Stimulated activated effector memory CD8-positive, alpha-beta T cell treated with anti-CD3 and anti-CD28 coated beads, Interleukin-12 subunit alpha, Interleukin-12 subunit beta, amount 100 ng/mL, for 72 hours (primary cell): Measurements from ENCODE around the gene UGT1A8.
A peak's percentile ranks its signal among the peaks of the same experiment; 100 is the strongest.
"Not testable (repeated sequence)": the region's sequence is repeated elsewhere in the genome, so short reads cannot be mapped to it uniquely, and the experiment has no call there.

Experiments used
- ATAC-seq: fragments of 150-1000 bp; cut with Tn5 transposase; 2 replicates; pipeline ENCODE4 v1.10.0; 2021
- DNase-seq, 2 donors: peaks; one replicate each; pipeline ENCODE4 v3.0.0; 2021 to 2022; ENCODE audit warnings: low spot score in 2 of 2
- H3K27ac Mint-ChIP-seq: one replicate; pipeline ENCODE4 v1.8.0; 2022; ENCODE audit warnings: mild to moderate bottlenecking, mixed read lengths
- H3K36me3 Mint-ChIP-seq: one replicate; pipeline ENCODE4 v1.8.0; 2022; ENCODE audit warnings: mild to moderate bottlenecking, mixed read lengths
- H3K4me1 Mint-ChIP-seq: one replicate; pipeline ENCODE4 v1.8.0; 2022; ENCODE audit warnings: mixed read lengths
- H3K4me3 Mint-ChIP-seq: one replicate; pipeline ENCODE4 v1.8.0; 2022; ENCODE audit warnings: mild to moderate bottlenecking, mixed read lengths
- H3K9me3 Mint-ChIP-seq: one replicate; pipeline ENCODE4 v1.8.0; 2022; ENCODE audit warnings: mixed read lengths

UGT1A8 gene

DNA sequence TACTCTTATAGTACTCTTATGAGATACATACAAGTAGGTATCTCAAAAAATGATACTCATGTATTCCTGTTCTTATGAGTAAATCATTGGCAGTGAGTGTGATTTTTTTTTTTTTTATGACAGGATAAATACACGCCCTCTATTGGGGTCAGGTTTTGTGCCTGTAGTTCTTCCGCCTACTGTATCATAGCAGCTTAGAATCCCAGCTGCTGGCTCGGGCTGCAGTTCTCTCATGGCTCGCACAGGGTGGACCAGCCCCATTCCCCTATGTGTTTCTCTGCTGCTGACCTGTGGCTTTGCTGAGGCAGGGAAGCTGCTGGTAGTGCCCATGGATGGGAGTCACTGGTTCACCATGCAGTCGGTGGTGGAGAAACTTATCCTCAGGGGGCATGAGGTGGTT is at the start of gene UGT1A8:
TSS of gene UGT1A8 (plus strand) at position 158 of the 400 bp plus-strand sequence. CDS start at position 233, 75 bp downstream.
- not testable (repeated sequence) for ATAC-seq, H3K4me1 Mint-ChIP-seq, H3K9me3 Mint-ChIP-seq, H3K27ac Mint-ChIP-seq, DNase-seq, H3K4me3 Mint-ChIP-seq, H3K36me3 Mint-ChIP-seq

- ATAC-seq (no peak), DNase-seq (no peak)
- Mint-ChIP-seq H3K27ac (no peak overlapping the region), H3K9me3 (no peaks in the 10 kb centered on the region), H3K36me3 (no peaks in the 10 kb centered on the region), H3K4me1 (no peaks in the 10 kb centered on the region), H3K4me3 (no peak overlapping the region)
These were observed 46.4 kb upstream of the UGT1A8 start for GRCh38 chr2:233571001-233571400.

- H3K27ac Mint-ChIP-seq, result no peak overlapping the region
These were observed 46.0 kb upstream of the UGT1A8 start for GRCh38 chr2:233571462-233571861.

GRCh38 chr2:233572468-233572867 is 45.0 kb upstream of the UGT1A8 start:
- H3K27ac Mint-ChIP-seq, result peak overlapping the region; percentile 70
- DNase-seq (no peak), ATAC-seq (no peak)
- no peaks in the 10 kb centered on the region for H3K9me3 Mint-ChIP-seq
- H3K4me1 Mint-ChIP-seq, result no peaks in the 10 kb centered on the region
- H3K36me3 Mint-ChIP-seq, result no peaks in the 10 kb centered on the region
- no peak overlapping the region for H3K4me3 Mint-ChIP-seq

More at GRCh38 chr2:233571462-233571861, 46.0 kb upstream of the UGT1A8 start:
- Mint-ChIP-seq H3K9me3 (no peaks in the 10 kb centered on the region), H3K4me3 (no peak overlapping the region), H3K4me1 (no peaks in the 10 kb centered on the region), H3K36me3 (no peaks in the 10 kb centered on the region)
- no peak for DNase-seq
- no peak for ATAC-seq

- not testable (repeated sequence) for ATAC-seq, H3K36me3 Mint-ChIP-seq, DNase-seq, H3K9me3 Mint-ChIP-seq, H3K4me1 Mint-ChIP-seq, H3K27ac Mint-ChIP-seq, H3K4me3 Mint-ChIP-seq
These were observed 40.1 kb upstream of the UGT1A8 start for GRCh38 chr2:233577341-233577740.

GRCh38 chr2:233583217-233583965 is 34.0 kb upstream of the UGT1A8 start:
- not testable (repeated sequence) for ATAC-seq, DNase-seq, H3K36me3 Mint-ChIP-seq, H3K9me3 Mint-ChIP-seq, H3K4me3 Mint-ChIP-seq, H3K4me1 Mint-ChIP-seq, H3K27ac Mint-ChIP-seq

- H3K27ac Mint-ChIP-seq, result no peak overlapping the region
- ATAC-seq, result no peak
- H3K9me3 Mint-ChIP-seq, result no peaks in the 10 kb centered on the region
- DNase-seq, result no peak
- H3K36me3 Mint-ChIP-seq, result no peaks in the 10 kb centered on the region
- no peaks in the 10 kb centered on the region for H3K4me1 Mint-ChIP-seq
- H3K4me3 Mint-ChIP-seq, result no peak overlapping the region
These were observed 33.2 kb upstream of the UGT1A8 start for GRCh38 chr2:233584210-233584609.

DNA sequence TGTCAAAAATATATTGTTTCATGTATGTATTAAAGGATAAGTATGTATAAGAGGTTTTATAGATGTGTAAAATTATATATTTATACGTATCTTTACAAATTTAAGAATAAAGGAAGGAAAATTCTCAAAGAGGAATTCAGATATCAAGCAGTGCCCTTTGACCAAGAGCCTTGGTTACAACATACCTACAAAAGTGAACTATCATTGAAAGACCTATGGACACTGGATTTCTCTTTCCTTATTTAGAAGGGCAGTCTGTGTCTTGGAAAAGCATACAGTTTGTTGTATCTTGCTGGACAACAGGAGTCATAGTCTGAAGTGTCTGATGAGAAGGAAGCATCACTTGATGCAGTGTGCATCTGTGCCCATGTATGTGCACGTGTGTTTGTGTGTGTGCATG is 29.0 kb upstream of the UGT1A8 start:
- Mint-ChIP-seq H3K9me3 (no peaks in the 10 kb centered on the region), H3K27ac (no peak overlapping the region), H3K36me3 (no peaks in the 10 kb centered on the region), H3K4me1 (no peaks in the 10 kb centered on the region), H3K4me3 (no peak overlapping the region)
- ATAC-seq (no peak), DNase-seq (no peak)

- not testable (repeated sequence) for H3K4me1 Mint-ChIP-seq, H3K36me3 Mint-ChIP-seq, DNase-seq, H3K27ac Mint-ChIP-seq, ATAC-seq, H3K4me3 Mint-ChIP-seq, H3K9me3 Mint-ChIP-seq
These were observed 24.7 kb upstream of the UGT1A8 start for GRCh38 chr2:233592706-233593105.

- no peaks in the 10 kb centered on the region for H3K9me3 Mint-ChIP-seq
- no peak for DNase-seq
- no peak overlapping the region for H3K27ac Mint-ChIP-seq
These were observed 24.2 kb upstream of the UGT1A8 start for GRCh38 chr2:233593201-233593600.

GRCh38 chr2:233597522-233597921 is 19.9 kb upstream of the UGT1A8 start:
- no peaks in the 10 kb centered on the region for H3K9me3 Mint-ChIP-seq
- peaks cover 7% of the 10 kb centered on the region for H3K4me1 Mint-ChIP-seq
- no peaks in the 10 kb centered on the region for H3K36me3 Mint-ChIP-seq
- no peak overlapping the region for H3K4me3 Mint-ChIP-seq
- no peak overlapping the region for H3K27ac Mint-ChIP-seq
- ATAC-seq (no peak), DNase-seq (no peak)

More at GRCh38 chr2:233593201-233593600, 24.2 kb upstream of the UGT1A8 start:
- ATAC-seq, result peak; percentile 62
- Mint-ChIP-seq H3K36me3 (no peaks in the 10 kb centered on the region), H3K4me3 (no peak overlapping the region), H3K4me1 (peaks cover 7% of the 10 kb centered on the region)

DNA sequence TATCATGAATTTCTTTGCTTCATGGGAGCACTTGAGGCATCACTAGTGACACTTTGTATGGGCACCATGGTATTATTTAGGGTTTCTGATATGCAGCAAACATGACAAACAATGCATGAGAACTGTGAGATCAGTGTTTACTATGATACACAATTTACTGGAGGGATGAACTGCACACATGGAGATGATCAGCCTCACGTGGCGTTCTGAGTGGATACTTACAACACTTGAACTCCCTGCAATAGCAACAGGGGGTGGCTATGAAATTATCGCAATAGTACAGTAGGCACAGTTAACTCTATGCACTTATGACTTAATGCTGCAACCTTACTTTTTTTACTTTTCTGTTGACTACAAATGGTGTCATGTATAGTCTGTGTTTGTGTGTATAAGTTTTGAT is 18.5 kb upstream of the UGT1A8 start:
- no peak for DNase-seq

GRCh38 chr2:233600386-233600785 is 17.0 kb upstream of the UGT1A8 start:
- Mint-ChIP-seq H3K4me1 (no peaks in the 10 kb centered on the region), H3K9me3 (no peaks in the 10 kb centered on the region), H3K36me3 (no peaks in the 10 kb centered on the region), H3K27ac (no peak overlapping the region), H3K4me3 (no peak overlapping the region)
- ATAC-seq (no peak), DNase-seq (no peak)

More for the DNA sequence above, 18.5 kb upstream of the UGT1A8 start:
- Mint-ChIP-seq H3K27ac (no peak overlapping the region), H3K4me1 (peaks cover 4% of the 10 kb centered on the region), H3K36me3 (no peaks in the 10 kb centered on the region), H3K4me3 (no peak overlapping the region), H3K9me3 (no peaks in the 10 kb centered on the region)
- no peak for ATAC-seq

GRCh38 chr2:233602076-233602475 is 15.4 kb upstream of the UGT1A8 start:
- Mint-ChIP-seq H3K27ac (no peak overlapping the region), H3K4me3 (no peak overlapping the region), H3K4me1 (no peaks in the 10 kb centered on the region), H3K36me3 (no peaks in the 10 kb centered on the region), H3K9me3 (peaks cover 2% of the 10 kb centered on the region)
- no peak for ATAC-seq
- no peak for DNase-seq

DNA sequence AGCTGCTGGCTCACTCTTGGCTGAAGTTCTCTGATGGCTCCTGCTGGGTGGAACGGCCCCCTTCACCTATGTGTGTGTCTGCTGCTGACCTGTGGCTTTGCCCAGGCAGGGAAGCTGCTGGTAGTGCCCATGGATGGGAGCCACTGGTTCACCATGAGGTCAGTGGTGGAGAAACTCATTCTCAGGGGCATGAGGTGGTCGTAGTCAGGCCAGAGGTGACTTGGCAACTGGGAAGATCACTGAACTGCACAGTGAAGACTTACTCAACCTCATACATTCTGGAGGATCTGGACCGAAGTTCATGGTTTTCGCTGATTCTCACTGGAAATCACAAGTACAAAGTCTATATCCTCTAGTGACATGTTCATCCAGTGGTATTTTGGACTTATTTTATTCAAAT is 13.9 kb upstream of the UGT1A8 start:
- H3K27ac Mint-ChIP-seq, result no peak overlapping the region
- no peaks in the 10 kb centered on the region for H3K4me1 Mint-ChIP-seq
- H3K36me3 Mint-ChIP-seq, result no peaks in the 10 kb centered on the region
- DNase-seq, result no peak
- H3K4me3 Mint-ChIP-seq, result no peak overlapping the region
- ATAC-seq, result no peak
- H3K9me3 Mint-ChIP-seq, result peaks cover 2% of the 10 kb centered on the region

DNA sequence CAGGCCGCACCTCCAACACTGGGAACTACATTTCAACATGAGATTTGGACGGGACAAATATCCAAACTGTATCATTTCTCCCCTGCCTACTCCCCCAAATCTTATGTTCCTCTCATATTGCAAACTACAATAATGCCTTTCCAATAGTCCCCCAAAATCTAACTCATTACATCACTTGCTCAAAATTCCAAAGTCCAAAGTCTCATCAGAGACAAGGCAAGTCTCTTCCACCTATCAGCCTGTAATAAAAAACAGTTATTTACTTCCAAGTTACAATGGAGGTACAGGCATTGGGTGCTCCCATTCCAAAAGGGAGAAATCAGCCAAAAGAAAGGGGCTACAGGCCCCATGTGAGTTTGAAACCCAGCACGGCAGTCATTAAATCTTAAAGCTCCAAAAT is 12.6 kb upstream of the UGT1A8 start:
- ATAC-seq (no peak), DNase-seq (no peak)
- Mint-ChIP-seq H3K4me1 (no peaks in the 10 kb centered on the region), H3K27ac (no peak overlapping the region), H3K36me3 (no peaks in the 10 kb centered on the region), H3K9me3 (peaks cover 2% of the 10 kb centered on the region), H3K4me3 (no peak overlapping the region)
